Measurements from ENCODE around the gene PLSCR3.
A peak's percentile ranks its signal among the peaks of the same experiment; 100 is the strongest.
"Not testable (repeated sequence)": the region's sequence is repeated elsewhere in the genome, so short reads cannot be mapped to it uniquely, and the experiment has no call there.

Gene PLSCR3

DNA sequence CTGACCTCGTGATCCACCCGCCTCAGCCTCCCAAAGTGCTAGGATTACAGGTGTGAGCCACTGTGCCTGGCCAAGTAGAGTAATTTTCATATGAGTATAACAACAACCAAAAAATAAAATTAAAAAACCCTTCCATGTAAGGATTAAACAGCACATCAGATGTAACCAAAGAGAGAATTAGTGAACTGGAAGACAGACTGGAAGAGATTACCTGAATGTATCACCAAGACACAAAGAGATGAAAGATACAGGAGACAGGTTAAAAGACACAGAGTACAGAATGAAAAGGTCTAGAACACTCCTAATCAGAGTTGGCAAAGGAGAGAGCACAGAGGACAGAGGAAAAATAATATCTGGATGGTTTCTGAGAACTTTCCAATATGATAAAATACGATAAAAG is 15.2 kb downstream of the PLSCR3 start:
- DNase-seq: no peak

DNA sequence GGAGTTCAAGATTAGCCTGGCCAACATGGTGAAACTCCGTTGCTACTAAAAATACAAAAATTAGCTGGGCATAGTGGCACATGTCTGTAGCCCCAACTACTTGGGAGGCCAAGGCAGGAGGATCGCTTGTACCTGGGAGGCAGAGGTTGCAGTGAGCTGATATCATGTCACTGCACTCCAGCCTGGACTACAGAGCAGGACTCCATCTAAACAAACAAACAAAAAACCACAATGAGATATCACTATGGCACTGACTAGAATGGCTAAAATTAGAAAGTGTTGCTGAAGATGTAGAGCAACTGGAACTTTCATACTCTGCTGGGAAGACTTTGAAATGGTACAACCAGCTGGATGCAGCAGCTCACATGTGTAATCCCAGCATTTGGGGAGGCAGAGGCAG is 20.0 kb downstream of the PLSCR3 start:
- DNase-seq: no peak

DNA sequence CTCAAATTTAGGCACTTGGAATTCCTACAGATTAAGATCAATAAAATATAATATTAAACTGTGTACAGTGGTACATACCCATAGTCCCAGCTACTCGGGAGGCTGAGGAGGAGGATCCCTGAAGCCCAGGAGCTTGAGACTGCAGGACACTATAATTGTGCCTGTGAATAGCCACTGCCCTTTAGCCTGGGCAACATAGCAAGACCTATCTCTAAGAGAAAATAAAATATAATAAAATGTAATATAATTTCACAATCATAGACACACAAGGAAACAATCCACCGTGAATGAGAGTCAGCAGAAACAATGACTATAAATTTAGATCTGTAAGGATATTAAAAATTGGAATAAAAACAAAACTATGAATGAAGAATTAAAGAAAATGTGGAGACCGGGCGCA is 23.5 kb downstream of the PLSCR3 start:
- DNase-seq: no peak

DNA sequence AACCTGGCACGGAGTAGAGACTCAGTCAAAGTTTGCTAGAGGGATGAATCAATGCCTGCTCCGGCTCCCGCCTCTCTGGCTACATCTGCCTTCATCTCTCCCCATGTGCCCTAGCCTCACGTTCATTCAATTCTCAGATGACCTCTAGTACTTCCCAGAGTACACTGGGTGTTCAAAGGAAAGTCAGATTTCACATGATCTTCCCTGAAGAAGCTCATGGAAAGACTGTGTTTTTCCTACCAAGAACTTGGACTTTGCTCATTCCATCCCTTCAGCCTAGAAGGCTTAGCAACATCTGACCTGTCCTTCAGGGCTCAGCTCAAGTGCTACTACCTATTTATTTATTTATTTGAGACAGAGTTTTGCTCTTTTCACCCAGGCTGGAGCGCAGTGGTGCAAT is 24.5 kb downstream of the PLSCR3 start:
- DNase-seq: no peak

DNA sequence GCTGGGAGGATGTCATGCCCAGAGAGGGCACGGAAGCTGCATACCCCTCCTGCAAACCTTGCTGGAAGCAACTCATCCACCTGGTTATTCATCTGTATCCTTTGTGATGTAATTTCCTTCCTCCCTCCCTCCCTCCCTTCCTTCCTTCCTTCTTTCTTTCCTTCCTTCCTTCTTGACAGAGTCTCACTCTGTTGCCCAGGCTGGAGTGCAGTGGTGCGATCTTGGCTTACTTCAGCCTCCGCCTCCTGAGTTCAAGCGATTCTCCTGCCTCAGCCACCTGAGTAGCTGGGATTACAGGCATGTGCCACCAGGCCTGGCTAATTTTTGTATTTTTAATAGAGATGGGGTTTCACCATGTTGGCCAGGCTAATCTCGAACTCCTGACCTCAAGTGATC is 25.7 kb downstream of the PLSCR3 start:
- not testable (repeated sequence) for DNase-seq

DNA sequence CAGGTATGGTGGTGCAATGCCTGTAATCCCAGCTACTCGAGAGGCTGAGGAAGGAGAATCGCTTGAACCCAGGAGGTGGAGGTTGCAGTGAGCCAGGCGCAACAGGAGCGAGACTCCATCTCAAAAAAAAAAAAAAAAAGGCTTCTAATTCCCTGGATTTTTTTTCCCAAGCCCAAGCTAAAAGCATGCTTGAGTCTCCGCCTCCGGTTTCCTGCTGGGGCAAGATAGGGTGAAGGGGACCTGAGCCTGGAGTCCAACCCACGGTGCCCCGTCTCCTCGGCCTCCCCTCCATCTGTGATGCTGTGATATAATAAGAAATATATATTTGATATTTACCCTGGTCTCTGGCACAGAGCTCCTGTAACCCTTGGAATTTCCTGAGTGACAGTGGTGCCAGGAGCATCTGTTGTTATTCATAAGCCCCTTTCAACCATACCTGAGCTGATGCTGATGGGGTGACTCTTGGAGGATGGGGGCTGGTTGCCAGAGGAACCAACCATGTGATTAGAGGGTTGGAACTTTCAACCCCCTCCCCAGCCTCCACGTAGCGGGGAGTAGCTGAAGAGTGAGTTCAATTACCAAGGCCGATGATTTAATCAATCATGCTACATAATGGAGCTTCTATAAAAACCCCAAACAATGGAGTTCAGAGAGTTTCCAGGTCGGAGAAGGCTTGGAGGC is 26.3 kb downstream of the PLSCR3 start:
- no peak for DNase-seq

DNA sequence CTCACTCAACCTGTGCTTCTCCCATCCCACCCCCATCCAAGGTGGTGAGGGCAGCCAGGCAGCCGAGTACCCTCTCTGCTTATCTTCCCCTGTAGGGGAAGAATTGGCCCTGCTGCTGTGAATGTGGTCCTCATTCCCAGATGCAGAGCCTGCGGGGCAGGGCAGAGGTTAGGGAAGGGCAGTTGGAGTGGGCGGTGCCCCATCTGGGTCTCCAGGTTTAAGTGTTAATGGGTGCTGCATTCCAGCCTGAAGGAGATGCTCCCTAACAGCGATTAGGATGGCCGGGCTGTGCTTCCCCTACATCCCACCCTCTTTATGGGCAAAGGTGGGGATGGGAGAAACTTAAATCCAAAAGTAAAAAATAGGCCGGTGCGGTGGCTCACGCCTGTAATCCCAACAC is 27.2 kb downstream of the PLSCR3 start:
- no peak for DNase-seq

DNA sequence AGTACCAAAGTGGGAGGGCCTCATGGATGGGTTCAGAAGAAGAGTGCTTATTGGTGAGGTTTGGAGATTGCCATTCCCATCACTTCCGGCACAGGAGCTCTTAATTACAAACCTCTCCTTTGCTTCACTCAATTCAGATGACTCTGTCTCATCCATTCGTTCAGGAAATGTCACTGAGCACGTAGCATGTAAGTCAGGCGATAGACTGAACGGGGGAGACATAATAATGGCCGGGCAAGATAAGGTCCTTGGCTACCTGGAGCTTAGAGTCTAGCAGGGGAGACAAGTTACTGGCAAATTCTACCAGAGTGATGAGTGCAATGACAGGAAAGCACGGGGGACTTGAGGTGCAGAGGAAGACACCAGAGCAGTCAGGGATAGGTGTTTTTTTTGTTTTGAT is 28.4 kb downstream of the PLSCR3 start:
- not testable (repeated sequence) for DNase-seq

DNA sequence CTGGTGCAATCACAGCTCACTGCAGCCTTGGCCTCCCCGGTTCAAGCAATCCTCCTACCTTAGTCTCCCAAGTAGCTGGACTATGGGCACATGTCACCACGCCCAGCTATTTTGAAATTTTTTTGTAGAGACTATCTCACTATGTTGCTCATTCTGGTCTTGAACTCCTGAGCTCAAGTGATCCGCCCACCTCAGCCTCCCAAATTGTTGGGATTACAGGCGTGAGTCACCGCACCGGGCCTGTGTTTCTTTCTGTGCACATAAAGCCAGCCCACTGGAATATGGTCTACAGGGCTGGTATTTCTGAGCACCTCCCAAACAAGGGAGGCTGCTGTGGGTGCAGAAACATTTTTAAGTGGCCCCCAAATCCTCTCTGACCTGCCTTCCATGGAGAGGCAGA is 31.0 kb downstream of the PLSCR3 start:
- no peak for DNase-seq

DNA sequence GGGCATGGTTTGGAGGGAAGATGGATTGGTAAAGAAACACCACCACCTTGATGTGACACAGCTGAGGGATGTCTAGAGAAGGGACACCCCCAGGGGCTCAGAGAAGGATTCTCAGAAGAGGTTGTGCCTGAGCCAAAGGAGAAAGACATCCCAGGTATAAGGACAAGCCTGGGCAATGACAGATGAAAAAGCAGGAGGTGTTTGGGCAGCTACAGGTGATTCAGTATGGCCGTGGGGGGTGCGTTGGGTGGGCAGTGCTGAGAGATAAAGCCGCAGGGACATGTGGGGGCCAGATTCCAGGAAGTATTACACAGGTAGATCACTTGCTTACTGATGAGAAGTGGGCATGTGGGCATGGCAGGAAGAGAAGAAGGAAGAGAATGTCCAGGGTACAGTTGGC is 32.4 kb downstream of the PLSCR3 start:
- DNase-seq: no peak

DNA sequence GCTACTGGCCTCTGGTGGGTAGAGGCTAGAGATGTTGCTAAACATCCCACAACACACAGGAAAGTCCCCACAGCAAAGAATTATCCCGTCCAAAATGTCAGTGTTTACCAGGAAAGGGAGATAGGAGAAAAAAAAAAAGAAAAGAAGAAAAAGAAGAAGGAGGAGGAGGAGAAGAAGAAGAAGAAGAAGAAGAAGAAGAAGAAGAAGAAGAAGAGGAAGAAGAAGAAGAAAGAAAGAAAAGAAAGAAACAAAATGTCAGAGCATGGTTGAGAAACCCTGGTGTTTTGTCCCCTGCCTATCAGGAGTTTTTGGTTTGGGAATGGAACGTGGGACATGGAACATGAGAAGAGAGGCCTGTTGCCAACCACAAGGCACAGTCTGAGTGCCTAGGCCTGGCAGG is 36.9 kb downstream of the PLSCR3 start:
- no peak for DNase-seq

DNA sequence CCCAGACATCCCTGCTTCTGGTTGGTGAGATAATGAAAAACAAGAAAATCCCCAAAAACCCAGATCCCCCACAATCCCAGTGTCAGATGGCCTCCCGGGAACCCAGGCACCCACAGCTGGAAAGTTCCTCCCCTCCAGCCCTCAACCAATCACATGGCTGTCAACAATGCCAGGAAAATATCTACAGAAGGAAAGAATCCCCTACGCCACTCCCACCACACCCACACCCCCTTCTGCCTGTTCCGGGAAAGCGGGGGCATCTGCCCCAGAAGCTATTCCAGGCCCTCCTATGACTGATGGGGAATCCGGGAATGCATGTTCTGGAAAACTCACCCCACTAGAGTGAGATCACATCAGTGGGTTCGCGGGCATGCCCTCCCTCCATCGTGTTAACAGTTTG is 37.6 kb downstream of the PLSCR3 start:
- no peak for DNase-seq

DNA sequence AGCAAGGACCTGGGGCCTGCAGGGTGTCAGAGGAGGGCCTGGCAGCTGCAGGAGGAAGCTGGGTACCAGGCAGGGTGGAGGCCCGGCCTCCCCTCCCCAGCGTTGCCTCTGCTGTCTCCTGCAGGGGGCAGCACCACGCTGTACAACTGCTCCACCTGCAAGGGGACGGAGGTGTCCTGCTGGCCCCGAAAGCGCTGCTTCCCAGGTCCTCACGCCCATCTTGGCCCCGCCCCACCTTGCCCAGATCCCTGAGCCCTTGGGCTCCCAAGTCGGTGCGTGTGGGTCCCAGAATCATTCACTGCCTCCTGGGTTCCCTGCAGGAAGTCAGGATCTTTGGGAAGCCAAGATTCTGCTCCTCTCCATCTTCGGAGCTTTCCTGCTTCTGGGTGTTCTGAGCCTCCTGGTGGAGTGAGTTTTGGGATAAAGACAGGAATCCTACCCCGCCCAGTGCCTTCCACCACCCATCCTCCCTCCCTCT is 38.2 kb downstream of the PLSCR3 start:
- peak; percentile 84 for DNase-seq

DNA sequence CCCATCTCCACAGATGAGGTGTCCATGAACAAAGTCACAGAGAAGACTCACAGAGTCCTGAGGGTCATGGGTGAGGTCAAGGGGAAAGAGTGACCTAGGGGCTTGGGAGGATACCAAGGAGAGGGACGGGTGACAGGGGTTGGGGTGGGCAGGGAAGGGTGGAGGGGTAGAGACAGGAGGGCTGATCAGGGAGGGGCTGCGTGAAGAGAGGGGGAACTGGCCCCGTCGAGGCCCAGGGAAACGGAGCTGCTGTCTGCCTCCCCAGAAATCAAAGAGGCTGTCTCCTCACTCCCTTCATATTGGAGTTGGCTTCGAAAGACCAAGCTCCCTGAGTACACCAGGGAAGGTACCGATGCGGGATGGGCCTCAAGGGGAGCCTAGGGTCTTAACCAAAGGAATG is 38.8 kb downstream of the PLSCR3 start:
- DNase-seq: no peak

DNA sequence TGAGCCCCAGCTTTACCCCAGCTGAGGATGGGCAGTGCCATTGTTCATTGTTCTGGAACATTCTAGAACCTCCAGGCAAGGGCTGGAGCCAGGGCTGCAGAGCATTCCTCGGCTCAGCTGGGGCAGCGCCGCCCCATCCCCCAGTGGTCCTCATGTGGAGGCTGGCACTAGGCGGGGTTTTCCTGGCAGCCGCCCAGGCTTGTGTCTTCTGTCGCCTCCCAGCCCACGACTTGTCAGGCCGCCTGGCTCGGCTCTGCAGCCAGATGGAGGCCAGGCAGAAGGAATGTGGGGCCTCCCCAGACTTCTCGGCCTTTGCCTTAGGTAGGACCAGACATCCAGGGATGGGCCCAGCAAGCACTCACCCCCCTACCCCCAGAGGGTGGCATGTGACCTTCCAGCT is 39.3 kb downstream of the PLSCR3 start, which contains the start of gene TMEM95:
Gene TMEM95 (plus strand): TSS at position 104 of the 400 bp plus-strand sequence. CDS start 49 bp downstream, at position 153.
- no peak for DNase-seq

DNA sequence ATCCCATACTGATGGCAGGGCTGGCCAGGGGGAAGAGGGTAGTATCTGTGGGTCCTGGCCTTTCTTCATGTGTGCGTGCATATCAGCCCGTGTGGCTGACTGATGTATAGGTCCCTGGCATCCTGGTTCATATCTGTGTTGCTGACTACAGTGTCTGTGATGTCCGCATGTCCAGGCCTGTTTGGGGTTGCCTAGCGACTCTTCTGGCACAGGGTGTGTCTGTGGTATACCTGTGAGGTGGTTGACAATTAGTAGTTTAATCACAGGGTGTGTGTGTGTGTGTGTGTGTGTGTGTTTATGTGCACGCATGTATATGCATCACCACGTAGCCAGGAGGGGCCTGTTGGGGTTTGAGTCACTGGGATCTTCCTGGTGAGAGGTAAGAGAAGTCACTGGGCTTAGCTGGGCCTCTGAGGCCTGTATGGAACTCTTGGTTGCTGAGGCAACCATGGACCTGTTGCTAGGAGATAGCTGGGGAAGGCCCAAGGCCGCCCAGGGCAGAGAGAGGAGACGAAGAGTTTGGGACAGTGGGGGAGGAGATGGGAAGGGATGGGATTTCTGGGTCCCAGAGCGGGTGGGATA is 40.0 kb downstream of the PLSCR3 start:
- no peak for DNase-seq

DNA sequence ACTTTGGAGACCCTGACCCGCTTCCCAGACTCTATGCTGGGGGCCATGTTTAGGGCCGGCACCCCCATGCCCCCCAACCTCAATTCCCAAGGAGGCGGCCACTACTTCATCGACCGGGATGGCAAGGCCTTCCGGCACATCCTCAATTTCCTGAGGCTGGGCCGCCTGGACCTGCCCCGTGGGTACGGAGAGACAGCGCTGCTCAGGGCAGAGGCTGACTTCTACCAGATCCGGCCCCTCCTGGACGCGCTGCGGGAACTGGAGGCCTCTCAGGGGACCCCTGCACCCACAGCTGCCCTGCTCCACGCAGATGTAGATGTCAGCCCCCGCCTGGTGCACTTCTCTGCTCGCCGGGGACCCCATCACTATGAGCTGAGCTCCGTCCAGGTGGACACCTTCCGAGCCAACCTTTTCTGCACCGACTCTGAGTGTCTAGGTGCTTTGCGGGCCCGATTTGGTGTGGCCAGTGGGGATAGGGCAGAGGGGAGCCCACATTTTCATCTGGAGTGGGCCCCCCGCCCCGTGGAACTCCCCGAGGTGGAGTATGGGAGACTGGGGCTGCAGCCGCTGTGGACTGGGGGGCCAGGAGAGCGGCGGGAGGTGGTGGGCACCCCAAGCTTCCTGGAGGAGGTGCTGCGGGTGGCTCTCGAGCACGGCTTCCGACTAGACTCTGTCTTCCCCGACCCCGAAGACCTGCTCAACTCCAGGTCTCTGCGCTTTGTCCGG is 41.3 kb downstream of the PLSCR3 start:
- DNase-seq: no peak

DNA sequence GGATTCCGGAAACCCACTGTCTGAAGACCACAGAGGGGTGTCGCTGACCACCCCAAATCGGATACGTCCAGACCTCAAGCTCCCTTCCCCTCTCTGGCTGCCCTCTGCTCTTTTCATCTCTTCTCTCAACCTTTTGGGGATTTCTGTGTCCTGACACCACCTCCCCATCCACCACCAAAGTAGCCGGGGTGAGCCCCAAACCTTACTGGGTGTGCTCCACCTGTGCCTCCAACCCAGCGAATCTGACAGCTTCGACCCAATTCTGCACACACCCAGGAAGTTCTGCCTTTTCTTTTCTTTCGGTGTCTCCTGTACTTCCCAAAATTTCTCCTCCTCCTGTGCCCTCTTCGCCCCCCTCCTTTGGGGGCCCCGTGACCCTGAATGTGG is 41.8 kb downstream of the PLSCR3 start:
- no peak for DNase-seq

DNA sequence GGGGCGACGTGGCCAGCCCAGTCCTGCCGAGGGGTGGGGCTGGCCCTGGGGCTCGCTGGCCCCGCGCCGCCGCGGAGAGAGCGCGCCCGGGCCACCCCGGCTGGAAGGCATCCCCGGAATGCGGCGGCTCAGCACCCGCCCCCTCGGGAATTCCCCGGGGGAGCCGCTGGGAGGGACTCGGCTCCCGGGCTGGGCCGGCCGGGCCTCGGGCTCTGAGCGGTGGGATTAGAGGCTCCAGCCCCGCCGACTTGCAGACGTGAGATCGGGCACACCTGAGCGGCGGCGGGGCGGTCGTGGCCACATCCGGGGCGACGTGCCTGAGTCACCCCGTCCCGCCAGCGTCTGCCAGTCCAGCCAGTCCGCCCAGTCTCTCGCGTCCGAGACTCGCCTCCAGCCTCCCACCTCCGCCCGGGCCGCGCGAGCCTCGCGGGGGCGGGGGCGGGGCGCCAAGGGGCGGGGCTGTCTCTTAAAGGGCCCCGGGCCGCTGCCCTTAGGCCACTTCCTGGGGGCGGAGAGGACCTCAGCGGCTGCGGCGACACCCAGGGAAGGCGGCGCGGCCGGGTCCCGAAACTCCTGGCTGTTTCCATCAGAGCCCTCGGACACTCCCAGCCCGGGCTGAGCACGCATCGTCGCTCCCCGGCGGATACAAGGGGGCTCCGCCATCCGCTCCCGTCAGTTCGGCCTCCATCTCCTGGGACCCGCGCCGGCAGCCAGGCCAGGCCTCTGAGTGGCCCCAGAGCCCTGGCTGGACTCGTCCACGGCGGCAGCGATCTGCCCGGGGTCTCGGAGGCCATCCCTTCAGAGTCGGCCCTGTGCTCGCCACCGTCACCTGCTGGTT is 42.4 kb downstream of the PLSCR3 start, which contains the start of gene KCTD11:
Gene KCTD11 (plus strand): TSS at position 498 of the 838 bp plus-strand sequence.
- peak; percentile 68 for DNase-seq

DNA sequence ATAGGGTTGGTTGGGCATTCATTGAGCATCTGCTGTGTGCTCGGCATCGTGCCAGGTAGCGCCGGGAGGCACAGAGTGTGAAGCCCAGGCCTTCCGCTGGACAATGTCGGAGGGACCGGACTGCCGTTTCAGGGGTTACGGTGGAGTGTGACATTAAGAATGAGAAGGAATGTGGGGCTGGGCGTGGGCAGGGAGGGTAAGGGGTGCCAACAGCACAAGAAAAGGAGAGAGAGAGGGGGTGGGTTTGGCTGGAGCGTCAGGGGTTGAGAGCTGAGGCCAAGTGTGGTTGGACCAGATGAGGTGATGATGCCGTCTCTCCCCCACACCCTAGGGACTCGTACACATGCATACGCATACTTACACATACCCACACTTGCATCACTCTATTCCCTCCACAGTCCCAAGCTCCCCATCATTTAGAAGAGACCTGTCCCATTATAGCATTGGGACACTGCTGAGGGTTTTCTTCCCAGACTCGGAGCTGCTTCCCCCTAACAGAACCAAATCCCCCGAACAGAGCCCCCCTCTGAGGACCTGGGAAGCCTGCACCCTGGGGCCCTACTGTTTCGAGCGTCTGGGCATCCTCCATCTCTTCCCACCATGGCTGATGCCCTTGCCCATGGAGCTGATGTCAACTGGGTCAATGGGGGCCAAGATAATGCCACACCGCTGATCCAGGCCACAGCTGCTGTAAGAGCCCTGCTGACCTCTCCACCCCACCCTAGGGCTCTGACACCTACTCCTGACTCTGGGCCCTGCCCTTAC is 45.7 kb downstream of the PLSCR3 start:
- no peak for DNase-seq

DNA sequence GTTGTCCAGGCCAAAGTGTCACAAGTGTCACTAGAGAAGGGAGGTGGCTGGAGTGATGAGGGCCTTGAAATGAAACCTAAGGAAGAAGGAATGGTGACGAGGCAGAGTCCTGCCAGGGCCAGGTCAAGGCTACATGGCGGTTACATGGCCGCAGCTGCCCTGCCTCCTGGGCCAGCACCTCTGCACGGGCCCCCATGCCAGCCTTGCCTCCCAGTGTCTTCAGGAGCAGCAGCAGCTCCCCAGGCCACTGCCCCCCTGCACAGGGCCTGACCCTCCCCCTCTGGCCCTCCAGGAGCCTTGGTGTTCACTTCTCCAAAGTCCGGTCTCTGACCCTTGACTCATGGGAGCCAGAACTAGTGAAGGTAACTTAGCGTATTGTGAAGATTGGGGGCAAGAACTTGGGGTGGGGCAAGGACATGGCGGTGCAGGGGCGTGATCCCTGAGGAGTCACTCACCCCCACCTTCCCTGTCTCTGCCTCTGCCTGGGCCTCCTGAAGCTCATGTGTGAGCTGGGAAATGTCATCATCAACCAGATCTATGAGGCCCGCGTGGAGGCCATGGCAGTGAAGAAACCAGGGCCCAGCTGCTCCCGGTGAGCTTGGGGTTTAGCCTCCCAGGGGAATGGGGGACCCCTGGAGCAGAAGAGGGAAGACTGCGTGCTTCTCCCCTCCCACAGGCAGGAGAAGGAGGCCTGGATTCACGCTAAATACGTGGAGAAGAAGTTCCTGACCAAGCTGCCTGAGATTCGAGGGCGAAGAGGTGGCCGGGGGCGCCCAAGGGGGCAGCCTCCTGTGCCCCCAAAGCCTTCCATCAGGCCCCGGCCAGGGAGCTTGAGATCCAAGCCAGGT is 46.5 kb downstream of the PLSCR3 start:
- no peak for DNase-seq
